WTC11 (cell line): ENCODE data around the gene RFC1. TPM values are rescaled to one million over a fixed set of nuclear protein-coding genes. Genes with fewer than 3 reads are reported as not detected.

ENCODE experiments used
- ATAC-seq: fragments of 200-7000 bp; cut with Tn5 transposase; 2 replicates; pipeline ENCODE4 v1.10.0; 2021; ENCODE audit warnings: mild to moderate bottlenecking, moderate library complexity
- CTCF ChIA-PET: fragments of 300-600 bp; sonication (Branson Sonifier 250); formaldehyde crosslinking; loops from one replicate; lab custom pipeline; 2021; ENCODE audit warnings: antibody characterized with exemption; lab: Charles Lee
- POLR2A ChIA-PET: fragments of 350-600 bp; sonication (Branson Sonifier 250); formaldehyde crosslinking; loops from one replicate; lab custom pipeline; 2021; ENCODE audit warnings: antibody characterized with exemption; lab: Charles Lee
- DNase-seq: peaks from one replicate; pipeline ENCODE4 v3.0.0; 2021; ENCODE audit warnings: low spot score
- H3K27ac Mint-ChIP-seq: 2 replicates; pipeline ENCODE4 v1.8.0; 2021; ENCODE audit warnings: mixed read lengths
- H3K27me3 Mint-ChIP-seq: 2 replicates; pipeline ENCODE4 v1.8.0; 2021; ENCODE audit warnings: low read depth, mild to moderate bottlenecking, moderate library complexity, mixed read lengths
- H3K36me3 Mint-ChIP-seq: 2 replicates; pipeline ENCODE4 v1.8.0; 2021; ENCODE audit warnings: mixed read lengths
- H3K4me1 Mint-ChIP-seq: 2 replicates; pipeline ENCODE4 v1.8.0; 2022; ENCODE audit warnings: mixed read lengths
- H3K4me3 Mint-ChIP-seq: 2 replicates; pipeline ENCODE4 v1.8.0; 2021; ENCODE audit warnings: mild to moderate bottlenecking, moderate library complexity, mixed read lengths
- H3K9me3 Mint-ChIP-seq: 2 replicates; pipeline ENCODE4 v1.8.0; 2021; ENCODE audit warnings: mixed read lengths
- ARID4B ChIP-seq: sonication (generic); formaldehyde crosslinking; IDR thresholded peaks from 2 replicates; pipeline ENCODE4 v1.8.0; 2023; ENCODE audit warnings: missing genetic modification reagents, mild to moderate bottlenecking, borderline replicate concordance
- ATF2 ChIP-seq: sonication (generic); formaldehyde crosslinking; IDR thresholded peaks from 2 replicates; pipeline ENCODE4 v1.8.1; 2022; ENCODE audit warnings: low read depth, missing genetic modification reagents, borderline replicate concordance
- CREM ChIP-seq: sonication (generic); formaldehyde crosslinking; IDR thresholded peaks from 2 replicates; pipeline ENCODE4 v1.8.1; 2022; ENCODE audit warnings: mild to moderate bottlenecking, missing genetic modification reagents, moderate library complexity
- CTCF ChIP-seq: fragments of 200-600 bp; IDR thresholded peaks from 2 replicates; pipeline ENCODE4 v1.8.0; 2022; ENCODE audit warnings: antibody characterized with exemption
- E2F1 ChIP-seq: sonication (generic); formaldehyde crosslinking; IDR thresholded peaks from 2 replicates; pipeline ENCODE4 v1.8.0; 2022; ENCODE audit warnings: mild to moderate bottlenecking, missing genetic modification reagents
- ESRRA ChIP-seq: sonication (generic); formaldehyde crosslinking; IDR thresholded peaks from 2 replicates; pipeline ENCODE4 v1.8.1; 2022; ENCODE audit warnings: mild to moderate bottlenecking, missing genetic modification reagents, borderline replicate concordance
- ETV6 ChIP-seq: sonication (generic); formaldehyde crosslinking; IDR thresholded peaks from 2 replicates; pipeline ENCODE4 v1.8.1; 2022; ENCODE audit warnings: mild to moderate bottlenecking, missing genetic modification reagents
- FOXJ3 ChIP-seq: sonication (generic); formaldehyde crosslinking; IDR thresholded peaks from 2 replicates; pipeline ENCODE4 v1.9.0; 2021; ENCODE audit warnings: missing genetic modification reagents, mild to moderate bottlenecking, borderline replicate concordance
- GRHL2 ChIP-seq: fragments of 250-450 bp; sonication (Bioruptor Pico); IDR thresholded peaks from 2 replicates; pipeline ENCODE4 v1.8.0; 2022; ENCODE audit warnings: mild to moderate bottlenecking, moderate library complexity; ENCODE audit not compliant: insufficient replicate concordance, severe bottlenecking
- GTF2I ChIP-seq: fragments of 250-450 bp; sonication (Bioruptor Pico); conservative IDR thresholded peaks from 2 replicates; pipeline ENCODE4 v1.4.0; 2021; ENCODE audit warnings: mild to moderate bottlenecking
- IRF2 ChIP-seq: sonication (generic); formaldehyde crosslinking; IDR thresholded peaks from 2 replicates; pipeline ENCODE4 v1.8.0; 2022; ENCODE audit warnings: low read depth, missing genetic modification reagents, borderline replicate concordance
- JAZF1 ChIP-seq: fragments of 250-450 bp; sonication (Bioruptor Pico); IDR thresholded peaks from 2 replicates; pipeline ENCODE4 v1.9.0; 2021; ENCODE audit warnings: moderate library complexity, mild to moderate bottlenecking, inconsistent platforms
- SMAD4 ChIP-seq: sonication (generic); formaldehyde crosslinking; IDR thresholded peaks from 2 replicates; pipeline ENCODE4 v1.8.0; 2022; ENCODE audit warnings: mild to moderate bottlenecking, missing genetic modification reagents
- TCF7 ChIP-seq: sonication (generic); formaldehyde crosslinking; IDR thresholded peaks from 2 replicates; pipeline ENCODE4 v1.8.0; 2022; ENCODE audit warnings: mild to moderate bottlenecking, low read depth, missing genetic modification reagents, moderate library complexity
- ZBTB21 ChIP-seq: sonication (generic); formaldehyde crosslinking; IDR thresholded peaks from 2 replicates; pipeline ENCODE4 v1.8.1; 2023; ENCODE audit warnings: mild to moderate bottlenecking, missing genetic modification reagents, borderline replicate concordance
- ZBTB43 ChIP-seq: sonication (generic); formaldehyde crosslinking; IDR thresholded peaks from 2 replicates; pipeline ENCODE4 v1.8.1; 2023; ENCODE audit warnings: mild to moderate bottlenecking, missing genetic modification reagents
- ZNF263 ChIP-seq: sonication (generic); formaldehyde crosslinking; IDR thresholded peaks from 2 replicates; pipeline ENCODE4 v1.8.1; 2022; ENCODE audit warnings: low read depth, mild to moderate bottlenecking, moderate library complexity, missing genetic modification reagents
- ZNF396 ChIP-seq: fragments of 250-450 bp; sonication (Bioruptor Pico); IDR thresholded peaks from 2 replicates; pipeline ENCODE4 v1.8.0; 2021; ENCODE audit warnings: mild to moderate bottlenecking, moderate library complexity, borderline replicate concordance
- total RNA-seq: library from RNA; stranded (reverse); gene quantifications from 3 replicates; pipeline ENCODE4 v1.2.3, GENCODE V29; 2021
- TF ChIP-seq, protein P1 (sequence below): sonication (generic); formaldehyde crosslinking; IDR thresholded peaks from 2 replicates; pipeline ENCODE4 v1.8.0; 2022; ENCODE audit warnings: mild to moderate bottlenecking, missing genetic modification reagents
- TF ChIP-seq, protein P2 (sequence below): sonication (generic); formaldehyde crosslinking; IDR thresholded peaks from 2 replicates; pipeline ENCODE4 v1.8.1; 2023; ENCODE audit warnings: mild to moderate bottlenecking, moderate library complexity, missing genetic modification reagents

Gene RFC1
- total RNA-seq, 1 experiment from 2014 or later = 59.4 TPM

- TF ChIP-seq ARID4B (CRISPR knock-in tag) = no peak
- TF ChIP-seq CTCF = no peak
- no peak for TF ChIP-seq ZNF263 (CRISPR knock-in tag)
- no peak for TF ChIP-seq GRHL2 (CRISPR knock-in tag)
- TF ChIP-seq ATF2 (CRISPR knock-in tag) = no peak
- no peak for TF ChIP-seq GTF2I (CRISPR knock-in tag)
- no peak for TF ChIP-seq SMAD4 (CRISPR knock-in tag)
- TF ChIP-seq ZBTB43 (CRISPR knock-in tag) = no peak
- no peak for TF ChIP-seq ZNF396
- no peak for TF ChIP-seq E2F1 (CRISPR knock-in tag)
- TF ChIP-seq TCF7 (CRISPR knock-in tag) = no peak
Measured at GRCh38 chr4:39410415-39410814, 44.3 kb upstream of the RFC1 start (continued).

DNA sequence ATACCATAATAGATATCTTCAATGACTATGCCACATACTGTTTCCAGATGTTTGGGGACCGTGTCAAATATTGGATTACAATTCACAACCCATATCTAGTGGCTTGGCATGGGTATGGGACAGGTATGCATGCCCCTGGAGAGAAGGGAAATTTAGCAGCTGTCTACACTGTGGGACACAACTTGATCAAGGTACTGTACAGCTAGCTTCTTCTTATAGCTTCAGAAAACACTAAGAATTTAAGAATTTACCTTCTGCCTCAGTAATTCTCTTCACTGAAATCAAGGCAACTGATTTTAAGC is 41.4 kb upstream of the RFC1 start:
- POLR2A ChIA-PET = no interaction called here
- no peak for DNase-seq
- Mint-ChIP-seq H3K27ac (no peak overlapping the region), H3K4me1 (no peaks in the 10 kb centered on the region), H3K27me3 (no peaks in the 10 kb centered on the region), H3K4me3 (no peak overlapping the region)
- TF ChIP-seq ESRRA (no peak), ZBTB21 (CRISPR knock-in tag) (no peak), SMAD4 (CRISPR knock-in tag) (no peak), IRF2 (no peak), JAZF1 (CRISPR knock-in tag) (no peak), FOXJ3 (CRISPR knock-in tag) (no peak), CREM (CRISPR knock-in tag) (no peak), ETV6 (no peak)
- TF ChIP-seq, protein P1, sequence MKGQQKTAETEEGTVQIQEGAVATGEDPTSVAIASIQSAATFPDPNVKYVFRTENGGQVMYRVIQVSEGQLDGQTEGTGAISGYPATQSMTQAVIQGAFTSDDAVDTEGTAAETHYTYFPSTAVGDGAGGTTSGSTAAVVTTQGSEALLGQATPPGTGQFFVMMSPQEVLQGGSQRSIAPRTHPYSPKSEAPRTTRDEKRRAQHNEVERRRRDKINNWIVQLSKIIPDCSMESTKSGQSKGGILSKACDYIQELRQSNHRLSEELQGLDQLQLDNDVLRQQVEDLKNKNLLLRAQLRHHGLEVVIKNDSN (CRISPR knock-in tag) = no peak
- TF ChIP-seq, protein P2, sequence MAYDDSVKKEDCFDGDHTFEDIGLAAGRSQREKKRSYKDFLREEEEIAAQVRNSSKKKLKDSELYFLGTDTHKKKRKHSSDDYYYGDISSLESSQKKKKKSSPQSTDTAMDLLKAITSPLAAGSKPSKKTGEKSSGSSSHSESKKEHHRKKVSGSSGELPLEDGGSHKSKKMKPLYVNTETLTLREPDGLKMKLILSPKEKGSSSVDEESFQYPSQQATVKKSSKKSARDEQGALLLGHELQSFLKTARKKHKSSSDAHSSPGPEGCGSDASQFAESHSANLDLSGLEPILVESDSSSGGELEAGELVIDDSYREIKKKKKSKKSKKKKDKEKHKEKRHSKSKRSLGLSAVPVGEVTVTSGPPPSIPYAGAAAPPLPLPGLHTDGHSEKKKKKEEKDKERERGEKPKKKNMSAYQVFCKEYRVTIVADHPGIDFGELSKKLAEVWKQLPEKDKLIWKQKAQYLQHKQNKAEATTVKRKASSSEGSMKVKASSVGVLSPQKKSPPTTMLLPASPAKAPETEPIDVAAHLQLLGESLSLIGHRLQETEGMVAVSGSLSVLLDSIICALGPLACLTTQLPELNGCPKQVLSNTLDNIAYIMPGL = no peak
- TF ChIP-seq, all 79 proteins: peak for 0
- H3K36me3 Mint-ChIP-seq = no peaks in the 10 kb centered on the region
- CTCF ChIA-PET = no interaction called here
- H3K9me3 Mint-ChIP-seq = no peaks in the 10 kb centered on the region
- no peak for ATAC-seq
